ENCODE data around the gene ARL15. TPM values are rescaled to one million over a fixed set of nuclear protein-coding genes. Genes with fewer than 3 reads are reported as not detected.

The ARL15 gene
- total and polyA plus RNA-seq, 2 of the 4 experiments (the other 2 are of a cell fraction), result 7.3 to 19.2 TPM

- no peak for TF ChIP-seq POLR2A (IDR thresholded peaks at IDR 0.05; ENCODE audit: low read depth, low read length)
- TF ChIP-seq MAZ (IDR thresholded peaks at IDR 0.05; ENCODE audit: borderline replicate concordance, low read depth, low read length), result no peak
- TF ChIP-seq, protein P1, sequence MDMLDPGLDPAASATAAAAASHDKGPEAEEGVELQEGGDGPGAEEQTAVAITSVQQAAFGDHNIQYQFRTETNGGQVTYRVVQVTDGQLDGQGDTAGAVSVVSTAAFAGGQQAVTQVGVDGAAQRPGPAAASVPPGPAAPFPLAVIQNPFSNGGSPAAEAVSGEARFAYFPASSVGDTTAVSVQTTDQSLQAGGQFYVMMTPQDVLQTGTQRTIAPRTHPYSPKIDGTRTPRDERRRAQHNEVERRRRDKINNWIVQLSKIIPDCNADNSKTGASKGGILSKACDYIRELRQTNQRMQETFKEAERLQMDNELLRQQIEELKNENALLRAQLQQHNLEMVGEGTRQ (IDR thresholded peaks at IDR 0.05; ENCODE audit: low read depth, low read length), result no peak
- TF ChIP-seq MXI1 (IDR thresholded peaks at IDR 0.05; ENCODE audit: borderline replicate concordance, low read depth, low read length), result no peak
- no peak for TF ChIP-seq CTCF (conservative IDR thresholded peaks at IDR 0.05; ENCODE audit: low read depth, low read length)
- TF ChIP-seq RAD21 (IDR thresholded peaks at IDR 0.05; ENCODE audit: low read length), result no peak
- no peak for TF ChIP-seq ELK1 (IDR thresholded peaks at IDR 0.05; ENCODE audit: borderline replicate concordance, low read depth, low read length)
- TF ChIP-seq CHD1 (IDR thresholded peaks at IDR 0.05; ENCODE audit: low read depth, low read length), result no peak
- TF ChIP-seq SMC3 (IDR thresholded peaks at IDR 0.05; ENCODE audit: low read depth, low read length), result no peak
- no peak for TF ChIP-seq RCOR1 (IDR thresholded peaks at IDR 0.05; ENCODE audit: insufficient replicate concordance, low read length)
- no peak for TF ChIP-seq FOS (IDR thresholded peaks at IDR 0.05; ENCODE audit: low read depth, low read length)
- no peak for TF ChIP-seq BHLHE40 (IDR thresholded peaks at IDR 0.05; ENCODE audit: low read depth, low read length)
- no peak for TF ChIP-seq NFE2L2 (IDR thresholded peaks at IDR 0.05; ENCODE audit: low read depth, low read length)
- no peak for TF ChIP-seq CEBPB (IDR thresholded peaks at IDR 0.05; ENCODE audit: low read depth, low read length)
- H3K4ac ChIP-seq (ENCODE audit: low read depth, low read length), result no peak overlapping the region
- H2AK9ac ChIP-seq (replicated peaks; ENCODE audit: low read depth, low read length, poor library complexity), result no peak overlapping the region
- H3K4me2 ChIP-seq (ENCODE audit: low read depth, low read length), result no peak overlapping the region
- no peak overlapping the region for H2BK20ac ChIP-seq (ENCODE audit: low read depth, low read length)
- no peak overlapping the region for H2BK5ac ChIP-seq (ENCODE audit: low read depth, low read length, poor library complexity, severe bottlenecking)
- H2BK15ac ChIP-seq (ENCODE audit: low read depth, low read length), result no peak overlapping the region
- H3K14ac ChIP-seq (replicated peaks; ENCODE audit: low read depth, low read length), result no peak overlapping the region
- ChIA-PET POLR2A (ENCODE audit: unreplicated experiment) (no interaction called here), CTCF (no interaction called here)
- no peaks in the 10 kb centered on the region for H3K36me3 ChIP-seq (ENCODE audit: control insufficient read depth, insufficient read depth, low read length)
- intact Hi-C loops (cut with micrococcal nuclease) (no loop called here), in situ Hi-C loops (cut with MboI; ENCODE audit: low sequenced_read_pairs) (no loop called here), dilution Hi-C loops (cut with HindIII; ENCODE audit: low sequenced_read_pairs, unreplicated experiment) (no loop called here)
- H3K4me1 ChIP-seq (ENCODE audit: control insufficient read depth, insufficient read depth, low read length), result no peaks in the 10 kb centered on the region; the same call in 1 of the 2 replicates
- H3K18ac ChIP-seq (ENCODE audit: low read depth, low read length), result no peak overlapping the region
- no peak overlapping the region for H3K27ac ChIP-seq (ENCODE audit: insufficient read depth, low read length)
- H2AK5ac ChIP-seq (ENCODE audit: low read depth, low read length), result no peak overlapping the region
- WGBS, 2 experiments (ENCODE audit: extremely low coverage in 2 of 2, insufficient read length in 1 of 2), result 40% methylated on average over 1 of the region's 2 CpGs; no CpG with 5 or more reads in 1 of the 2 experiments
- H3K23ac ChIP-seq (ENCODE audit: low read depth, low read length), result no peak overlapping the region
- ATAC-seq (ENCODE audit: low read depth) (no peak), DNase-seq (no peak)
- H4K20me1 ChIP-seq (ENCODE audit: insufficient read depth, low read length), result no peaks in the 10 kb centered on the region; the same call in 1 of the 2 replicates
- no peak overlapping the region for H4K5ac ChIP-seq (ENCODE audit: low read depth, low read length)
- no peak overlapping the region for H4K8ac ChIP-seq (ENCODE audit: low read depth in 2 of 2, low read length in 2 of 2)
- H3K9me1 ChIP-seq (ENCODE audit: insufficient read depth, low read length), result peaks cover 5% of the 10 kb centered on the region
- H3K9me3 ChIP-seq (ENCODE audit: control insufficient read depth, insufficient read depth, low read length), result no peaks in the 10 kb centered on the region
- H4K91ac ChIP-seq (ENCODE audit: insufficient read depth, low read depth, low read length), result no peak overlapping the region
- no peak overlapping the region for H2BK120ac ChIP-seq (ENCODE audit: low read depth, low read length)
- no peaks in the 10 kb centered on the region for H3K27me3 ChIP-seq (ENCODE audit: control insufficient read depth, insufficient read depth, low read length)
- BruUV-seq (replicated peaks), result no TSS peak
- peaks cover 8 to 27% of the 10 kb centered on the region in 2 experiments; a peak in 3 of 4 replicates for H3K79me1 ChIP-seq (ENCODE audit: low read depth in 1 of 2, low read length in 2 of 2)
- no peak overlapping the region for H3K4me3 ChIP-seq (ENCODE audit: insufficient read depth, low read depth, low read length)
- H3K9ac ChIP-seq (ENCODE audit: low read depth, low read length), result no peak overlapping the region
- no peak overlapping the region for H3K56ac ChIP-seq (ENCODE audit: extremely low read depth, insufficient read depth, low read length)
- no peak overlapping the region for H2AFZ ChIP-seq (replicated peaks; ENCODE audit: low read length, poor library complexity)
These were observed 6.3 kb downstream of the ARL15 start for GRCh38 chr5:54304040-54304439.
